DOHH2 (cell line): ENCODE measurements around the gene ANK3.

Source experiments
- CTCF ChIP-seq: fragments of 200-600 bp; sonication (generic); IDR thresholded peaks from one replicate; pipeline ENCODE4 v1.5.1; 2014; ENCODE audit warnings: antibody characterized with exemption, mild to moderate bottlenecking, low read depth, low read length; ENCODE audit not compliant: poor library complexity, severe bottlenecking
- EZH2phosphoT487 ChIP-seq: fragments of 200-600 bp; sonication (generic); IDR thresholded peaks from 2 replicates; pipeline ENCODE4 v1.6.1; 2017; ENCODE audit warnings: borderline replicate concordance, mild to moderate bottlenecking, antibody characterized with exemption, low read length, moderate library complexity, mixed read lengths

GRCh38 chr10:59991661-59992060 is 398.0 kb downstream of the ANK3 start:
- TF ChIP-seq CTCF (no peak), EZH2phosphoT487 (no peak)
